ENCODE results near the gene ABHD12B. TPM values are rescaled to one million over a fixed set of nuclear protein-coding genes. Genes with fewer than 3 reads are reported as not detected.
"Not testable (repeated sequence)": the region's sequence is repeated elsewhere in the genome, so short reads cannot be mapped to it uniquely, and the experiment has no call there.

Gene ABHD12B
- total and polyA plus RNA-seq, 4 donors: 0.13 TPM; not detected in 3

DNA sequence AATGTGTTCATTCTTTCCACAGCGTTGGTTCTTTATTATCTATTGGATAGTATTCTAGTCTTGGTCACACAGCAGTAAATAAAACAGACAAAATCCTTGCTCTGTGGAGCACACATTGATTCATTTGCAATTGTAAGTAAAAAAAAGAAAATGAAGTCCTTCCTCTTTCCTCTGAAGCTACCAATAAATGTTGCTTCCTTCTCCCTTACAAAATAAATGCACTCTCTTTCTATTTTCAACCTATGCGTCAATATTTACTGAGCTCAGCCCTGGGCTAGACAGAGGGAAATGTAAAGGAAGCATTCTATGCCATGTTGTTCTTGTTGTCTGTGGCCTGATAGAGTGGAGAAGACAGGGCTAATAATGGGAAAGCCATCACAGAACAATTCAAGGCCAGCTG lies 2.9 kb downstream of the ABHD12B start:
- H3K9me3 ChIP-seq (ENCODE audit: control insufficient read depth, low read length): peaks cover 2% of the 10 kb centered on the region
- intact Hi-C loops (cut with DNase I): no loop called here
- no peaks in the 10 kb centered on the region for H3K4me1 ChIP-seq (ENCODE audit: control insufficient read depth in 1 of 2, insufficient read depth in 2 of 2, low read length in 2 of 2)
- no peak overlapping the region for H3K4me3 ChIP-seq (ENCODE audit: low read length in 2 of 2)
- H3K36me3 ChIP-seq (ENCODE audit: control insufficient read depth in 1 of 2, insufficient read depth in 2 of 2, low read length in 1 of 2): no peaks in the 10 kb centered on the region
- no peak overlapping the region for H3K27ac ChIP-seq (ENCODE audit: low read depth in 1 of 2, low read length in 2 of 2)
- DNase-seq (no peak), ATAC-seq (ENCODE audit: low FRiP score) (no peak)
- no peaks in the 10 kb centered on the region for H3K27me3 ChIP-seq (ENCODE audit: control insufficient read depth in 1 of 2, insufficient read depth in 2 of 2, low read length in 1 of 2)
- WGBS, 2 donors: 78 to 87% methylated on average over 2 of the region's 2 CpGs

DNA sequence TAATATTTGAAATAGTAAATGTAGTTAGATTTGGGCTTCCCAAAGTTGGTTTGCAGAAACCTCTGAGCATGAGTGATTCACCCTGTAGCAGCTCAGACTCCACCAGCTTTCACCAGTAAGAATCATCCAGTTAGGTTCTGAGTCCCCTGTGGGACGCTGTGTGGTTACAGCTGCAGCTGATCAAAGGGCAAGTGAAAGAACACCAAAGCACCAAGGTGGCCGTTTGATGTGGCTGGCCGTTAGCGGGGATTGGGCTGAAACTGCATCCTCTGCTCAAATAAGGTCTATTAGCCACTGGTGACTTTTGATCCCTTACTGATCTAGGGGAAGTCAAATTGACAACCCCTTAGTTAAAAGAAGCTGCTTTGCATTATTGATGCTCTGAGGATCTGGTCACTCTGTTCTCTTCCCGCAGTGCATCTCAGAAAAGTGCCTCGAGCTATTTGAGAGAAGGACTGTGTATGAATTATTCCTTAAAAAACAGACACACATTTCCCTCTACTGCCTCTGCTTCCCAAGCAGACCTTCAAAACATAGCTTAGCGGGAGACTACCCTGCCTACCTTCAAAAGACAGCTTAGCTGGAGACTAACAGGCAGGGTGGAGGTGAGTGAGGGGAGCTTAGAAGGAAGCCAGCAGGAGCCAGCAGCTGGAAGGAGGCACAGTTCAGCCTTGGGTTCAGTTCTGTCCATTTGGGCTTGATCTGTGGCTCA lies 3.7 kb downstream of the ABHD12B start:
- H3K9me3 ChIP-seq (ENCODE audit: control insufficient read depth, low read length): no peaks in the 10 kb centered on the region
- no peaks in the 10 kb centered on the region for H3K36me3 ChIP-seq (ENCODE audit: control insufficient read depth in 1 of 2, insufficient read depth in 2 of 2, low read length in 1 of 2)
- H3K27ac ChIP-seq (ENCODE audit: low read depth in 1 of 2, low read length in 2 of 2): no peak overlapping the region
- DNase-seq (no peak), ATAC-seq (ENCODE audit: low FRiP score) (no peak)
- 43 to 50% methylated on average over 7 of the region's 7 CpGs for WGBS, 2 donors
- H3K4me1 ChIP-seq (ENCODE audit: control insufficient read depth in 1 of 2, insufficient read depth in 2 of 2, low read length in 2 of 2): no peaks in the 10 kb centered on the region
- no peak overlapping the region for H3K4me3 ChIP-seq (ENCODE audit: low read length in 2 of 2)
- no peaks in the 10 kb centered on the region for H3K27me3 ChIP-seq (ENCODE audit: control insufficient read depth in 1 of 2, insufficient read depth in 2 of 2, low read length in 1 of 2)
- intact Hi-C loops (cut with DNase I): no loop called here

DNA sequence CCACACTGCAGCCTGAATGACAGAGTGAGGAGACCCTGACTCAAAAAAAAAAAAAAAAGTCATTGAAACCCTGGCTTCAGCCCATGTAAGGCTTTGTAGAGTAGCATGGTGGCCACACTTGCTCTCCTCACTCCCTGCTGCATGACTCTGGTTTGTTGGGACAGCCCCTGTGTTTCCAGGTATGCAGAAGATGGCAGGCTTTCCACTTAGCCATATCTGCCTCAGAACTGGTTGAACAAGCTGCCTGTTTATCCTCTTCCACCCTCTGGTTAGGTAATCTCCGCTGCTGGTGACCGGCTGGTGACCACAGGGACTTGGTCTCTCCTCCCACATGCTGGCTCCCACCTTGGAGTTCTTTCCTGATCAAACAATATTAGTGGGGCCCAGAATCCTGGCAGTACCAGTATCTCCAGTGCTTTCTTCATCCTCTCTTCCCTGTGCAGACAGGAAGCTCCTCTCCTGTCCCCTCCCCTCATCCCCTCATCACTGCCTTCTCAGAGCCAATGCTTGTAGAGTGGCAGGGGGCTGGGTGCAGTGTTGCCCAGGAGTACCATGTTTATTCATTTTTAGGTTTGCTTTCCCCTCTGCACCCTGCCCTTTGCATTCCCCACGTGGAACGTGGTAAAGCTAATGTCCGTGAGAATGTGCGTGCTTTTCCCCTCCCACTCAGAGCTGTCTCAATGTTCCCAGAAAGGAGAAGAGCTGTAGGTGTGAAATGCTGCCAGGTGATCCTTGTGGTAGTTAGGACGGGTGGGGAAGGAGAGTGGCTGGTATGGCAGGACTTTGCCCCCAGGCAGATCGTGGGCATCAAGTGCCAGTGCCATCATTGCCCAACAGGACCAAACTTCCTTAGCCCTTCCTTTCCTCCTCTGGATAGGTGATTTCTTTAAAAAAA lies 11.3 kb downstream of the ABHD12B start:
- DNase-seq: no peak
- H3K4me1 ChIP-seq (ENCODE audit: control insufficient read depth in 1 of 2, insufficient read depth in 2 of 2, low read length in 2 of 2): no peaks in the 10 kb centered on the region
- intact Hi-C loops (cut with DNase I): no loop called here
- H3K36me3 ChIP-seq (ENCODE audit: control insufficient read depth in 1 of 2, insufficient read depth in 2 of 2, low read length in 1 of 2): peaks cover 0 to 2% of the 10 kb centered on the region in 2 donors
- 77 to 83% methylated on average over 8 of the region's 8 CpGs for WGBS, 2 donors
- no peak for ATAC-seq (ENCODE audit: low FRiP score)
- H3K27ac ChIP-seq (ENCODE audit: low read depth in 1 of 2, low read length in 2 of 2): no peak overlapping the region
- H3K9me3 ChIP-seq (ENCODE audit: control insufficient read depth, low read length): no peaks in the 10 kb centered on the region
- H3K4me3 ChIP-seq (ENCODE audit: low read length in 2 of 2): no peak overlapping the region
- no peaks in the 10 kb centered on the region for H3K27me3 ChIP-seq (ENCODE audit: control insufficient read depth in 1 of 2, insufficient read depth in 2 of 2, low read length in 1 of 2)

DNA sequence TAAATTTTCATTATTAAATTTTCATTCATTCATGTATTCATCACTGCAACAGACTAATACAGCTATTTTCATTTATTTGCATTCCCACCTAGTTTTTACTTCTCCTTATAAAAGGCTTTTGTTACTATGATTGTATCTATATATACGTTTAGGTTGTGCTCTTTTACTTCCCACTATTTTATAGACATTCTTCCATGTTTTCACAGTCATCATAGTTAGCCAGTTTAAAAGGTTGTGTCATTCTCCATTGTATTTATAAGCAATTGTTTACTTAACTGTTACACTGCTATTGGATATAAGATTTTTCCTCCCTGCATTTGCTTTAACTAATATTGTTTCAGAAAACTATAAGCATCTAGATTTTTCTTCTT lies 12.0 kb downstream of the ABHD12B start:
- intact Hi-C loops (cut with DNase I): no loop called here
- H3K27me3 ChIP-seq (ENCODE audit: control insufficient read depth in 1 of 2, insufficient read depth in 2 of 2, low read length in 1 of 2): no peaks in the 10 kb centered on the region
- H3K9me3 ChIP-seq (ENCODE audit: control insufficient read depth, low read length): no peaks in the 10 kb centered on the region
- ATAC-seq (ENCODE audit: low FRiP score): no peak
- DNase-seq: no peak
- no peaks in the 10 kb centered on the region for H3K4me1 ChIP-seq (ENCODE audit: control insufficient read depth in 1 of 2, insufficient read depth in 2 of 2, low read length in 2 of 2)
- no peak overlapping the region for H3K27ac ChIP-seq (ENCODE audit: low read depth in 1 of 2, low read length in 2 of 2)
- peaks cover 0 to 2% of the 10 kb centered on the region in 2 donors for H3K36me3 ChIP-seq (ENCODE audit: control insufficient read depth in 1 of 2, insufficient read depth in 2 of 2, low read length in 1 of 2)
- no peak overlapping the region for H3K4me3 ChIP-seq (ENCODE audit: low read length in 2 of 2)
- WGBS, 2 donors: 79% methylated on average over 1 of the region's 1 CpG

DNA sequence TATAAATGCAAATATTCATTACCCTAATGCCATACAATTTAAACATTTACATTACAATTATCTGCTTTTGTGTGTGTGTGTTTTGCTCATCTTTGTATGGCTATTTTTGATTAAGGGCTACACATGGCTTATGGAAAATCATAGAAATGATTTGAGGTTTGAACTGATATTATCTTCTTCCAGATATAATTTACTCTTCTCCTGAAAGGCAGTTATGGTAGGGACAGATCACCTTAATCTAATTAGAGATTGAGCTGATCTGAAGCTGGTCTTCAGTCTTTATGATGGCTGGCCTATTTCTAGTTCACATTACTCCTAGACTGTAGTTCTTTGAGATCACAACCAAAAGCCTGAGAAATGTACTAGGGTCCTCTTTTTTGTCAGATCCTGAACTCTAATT lies 15.6 kb downstream of the ABHD12B start:
- Histone ChIP-seq H3K27ac (ENCODE audit: low read depth in 1 of 2, low read length in 2 of 2) (no peak overlapping the region), H3K4me3 (ENCODE audit: low read length in 2 of 2) (no peak overlapping the region), H3K4me1 (ENCODE audit: control insufficient read depth in 1 of 2, insufficient read depth in 2 of 2, low read length in 2 of 2) (no peaks in the 10 kb centered on the region), H3K27me3 (ENCODE audit: control insufficient read depth in 1 of 2, insufficient read depth in 2 of 2, low read length in 1 of 2) (no peaks in the 10 kb centered on the region), H3K9me3 (ENCODE audit: control insufficient read depth, low read length) (no peaks in the 10 kb centered on the region), H3K36me3 (ENCODE audit: control insufficient read depth in 1 of 2, insufficient read depth in 2 of 2, low read length in 1 of 2) (peaks cover 0 to 2% of the 10 kb centered on the region in 2 donors)
- intact Hi-C loops (cut with DNase I): no loop called here
- DNase-seq (no peak), ATAC-seq (ENCODE audit: low FRiP score) (no peak)

DNA sequence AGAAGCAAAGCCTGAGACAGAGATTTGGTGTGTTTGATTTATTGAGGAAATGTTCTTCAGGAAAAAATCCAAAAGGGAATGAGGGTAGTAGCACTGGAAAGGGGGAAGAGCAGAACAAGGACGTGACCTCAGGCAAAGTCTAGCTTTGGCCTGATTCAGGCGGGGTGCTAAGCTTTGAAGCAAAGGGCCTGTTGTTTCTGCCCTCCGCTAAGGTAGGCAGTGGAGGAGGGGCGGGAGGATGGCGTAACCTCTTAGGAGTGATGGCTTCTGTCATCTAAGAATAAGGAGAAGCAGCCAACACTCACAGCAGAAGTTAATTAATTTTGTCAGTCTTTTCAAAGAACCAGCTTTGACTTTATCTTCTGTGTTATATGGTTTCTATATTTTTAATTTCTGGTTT lies 20.4 kb downstream of the ABHD12B start:
- no peaks in the 10 kb centered on the region for H3K4me1 ChIP-seq (ENCODE audit: control insufficient read depth in 1 of 2, insufficient read depth in 2 of 2, low read length in 2 of 2)
- no peak overlapping the region for H3K27ac ChIP-seq (ENCODE audit: low read depth in 1 of 2, low read length in 2 of 2)
- ATAC-seq (ENCODE audit: low FRiP score) (no peak), DNase-seq (no peak)
- H3K36me3 ChIP-seq (ENCODE audit: control insufficient read depth in 1 of 2, insufficient read depth in 2 of 2, low read length in 1 of 2): no peaks in the 10 kb centered on the region
- intact Hi-C loops (cut with DNase I): no loop called here
- 80 to 83% methylated on average over 5 of the region's 5 CpGs for WGBS, 2 donors
- H3K27me3 ChIP-seq (ENCODE audit: control insufficient read depth in 1 of 2, insufficient read depth in 2 of 2, low read length in 1 of 2): no peaks in the 10 kb centered on the region
- no peak overlapping the region for H3K4me3 ChIP-seq (ENCODE audit: low read length in 2 of 2)
- H3K9me3 ChIP-seq (ENCODE audit: control insufficient read depth, low read length): no peaks in the 10 kb centered on the region

DNA sequence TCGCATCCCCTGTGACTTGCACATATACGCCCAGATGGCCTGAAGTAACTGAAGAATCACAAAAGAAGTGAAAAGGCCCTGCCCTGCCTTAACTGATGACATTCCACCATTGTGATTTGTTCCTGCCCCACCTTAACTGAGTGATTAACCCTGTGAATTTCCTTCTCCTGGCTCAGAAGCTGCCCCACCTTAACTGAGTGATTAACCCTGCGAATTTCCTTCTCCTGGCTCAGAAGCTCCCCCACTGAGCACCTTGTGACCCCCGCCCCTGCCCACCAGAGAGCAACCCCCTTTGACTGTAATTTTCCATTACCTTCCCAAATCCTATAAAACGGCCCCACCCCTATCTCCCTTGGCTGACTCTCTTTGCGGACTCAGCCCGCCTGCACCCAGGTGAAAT lies 24.6 kb downstream of the ABHD12B start:
- H3K9me3 ChIP-seq (ENCODE audit: control insufficient read depth, low read length); DNase-seq; ATAC-seq (ENCODE audit: low FRiP score); H3K4me1 ChIP-seq (ENCODE audit: control insufficient read depth in 1 of 2, insufficient read depth in 2 of 2, low read length in 2 of 2); H3K4me3 ChIP-seq (ENCODE audit: low read length in 2 of 2); intact Hi-C loops (cut with DNase I); H3K27ac ChIP-seq (ENCODE audit: low read depth in 1 of 2, low read length in 2 of 2); H3K27me3 ChIP-seq (ENCODE audit: control insufficient read depth in 1 of 2, insufficient read depth in 2 of 2, low read length in 1 of 2); H3K36me3 ChIP-seq (ENCODE audit: control insufficient read depth in 1 of 2, insufficient read depth in 2 of 2, low read length in 1 of 2): not testable (repeated sequence)
- 87 to 90% methylated on average over 5 of the region's 7 CpGs for WGBS, 2 donors

DNA sequence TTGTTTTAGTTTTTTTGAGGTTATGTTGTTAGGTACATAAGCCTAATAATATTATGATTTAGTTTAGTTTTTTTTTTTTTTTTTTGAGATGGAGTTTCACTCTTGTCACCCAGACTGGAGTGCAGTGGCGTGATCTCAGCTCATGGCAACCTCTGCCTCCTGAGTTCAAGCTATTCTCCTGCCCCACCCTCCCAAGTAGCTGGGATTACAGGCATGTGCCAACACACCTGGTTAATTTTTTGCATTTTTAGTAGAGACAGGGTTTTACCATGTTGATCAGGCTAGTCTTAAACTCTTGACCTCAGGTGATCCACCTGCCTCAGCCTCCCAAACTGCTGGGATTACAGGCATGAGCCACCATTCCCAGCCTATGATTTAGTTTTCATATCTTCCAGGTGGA lies 25.2 kb downstream of the ABHD12B start:
- 93 to 94% methylated on average over 1 of the region's 1 CpG for WGBS, 2 donors
- H3K4me3 ChIP-seq (ENCODE audit: low read length in 2 of 2); H3K9me3 ChIP-seq (ENCODE audit: control insufficient read depth, low read length); H3K27ac ChIP-seq (ENCODE audit: low read depth in 1 of 2, low read length in 2 of 2); H3K27me3 ChIP-seq (ENCODE audit: control insufficient read depth in 1 of 2, insufficient read depth in 2 of 2, low read length in 1 of 2); ATAC-seq (ENCODE audit: low FRiP score); intact Hi-C loops (cut with DNase I); DNase-seq; H3K36me3 ChIP-seq (ENCODE audit: control insufficient read depth in 1 of 2, insufficient read depth in 2 of 2, low read length in 1 of 2); H3K4me1 ChIP-seq (ENCODE audit: control insufficient read depth in 1 of 2, insufficient read depth in 2 of 2, low read length in 2 of 2): not testable (repeated sequence)

DNA sequence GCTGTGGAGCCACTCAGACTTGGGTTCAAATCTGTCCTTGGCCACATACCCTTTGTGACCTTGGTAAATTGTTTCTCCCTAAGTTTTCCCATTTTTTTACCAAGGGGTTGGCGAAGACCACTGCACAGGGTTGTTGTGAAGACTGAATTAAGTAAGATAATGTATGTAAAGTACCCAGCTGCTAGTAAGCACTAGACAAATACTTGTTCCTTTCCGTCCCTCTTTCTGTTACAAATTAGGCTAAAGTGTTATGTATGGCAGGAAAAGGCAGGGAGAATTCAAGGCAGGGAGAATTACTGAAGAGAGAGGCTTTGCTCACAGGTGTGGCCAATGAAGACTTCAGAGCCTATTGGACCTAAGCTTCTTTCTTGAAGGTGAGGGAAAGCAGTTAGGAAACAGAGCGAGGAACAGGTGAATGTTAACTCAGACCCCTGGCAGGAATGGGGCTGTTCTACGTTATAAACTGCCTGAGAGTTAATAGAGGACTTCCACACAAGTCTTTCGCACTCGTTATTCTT lies 25.9 kb downstream of the ABHD12B start:
- no peaks in the 10 kb centered on the region for H3K4me1 ChIP-seq (ENCODE audit: control insufficient read depth in 1 of 2, insufficient read depth in 2 of 2, low read length in 2 of 2)
- no peak overlapping the region for H3K27ac ChIP-seq (ENCODE audit: low read depth in 1 of 2, low read length in 2 of 2)
- no peak overlapping the region for H3K4me3 ChIP-seq (ENCODE audit: low read length in 2 of 2)
- 95 to 96% methylated on average over 6 of the region's 6 CpGs for WGBS, 2 donors
- intact Hi-C loops (cut with DNase I): no loop called here
- no peak for ATAC-seq (ENCODE audit: low FRiP score)
- H3K36me3 ChIP-seq (ENCODE audit: control insufficient read depth in 1 of 2, insufficient read depth in 2 of 2, low read length in 1 of 2): no peaks in the 10 kb centered on the region
- no peaks in the 10 kb centered on the region for H3K9me3 ChIP-seq (ENCODE audit: control insufficient read depth, low read length)
- no peaks in the 10 kb centered on the region for H3K27me3 ChIP-seq (ENCODE audit: control insufficient read depth in 1 of 2, insufficient read depth in 2 of 2, low read length in 1 of 2)
- no peak for DNase-seq

Data from aorta (tissue), 5 donors.